OCI-LY3 (cell line): ENCODE measurements around the gene TPGS2.

Experiments used
- H2AFZ ChIP-seq: fragments of 200-600, 300-600 bp; shearing (Covaris generic); 2 replicates; pipeline ENCODE4 v1.6.0; 2014; ENCODE audit warnings: antibody characterized with exemption, low read depth, low read length
- H3K27ac ChIP-seq: fragments of 200-600, 300-600 bp; sonication (generic); 2 replicates; pipeline ENCODE4 v1.5.1; 2014; ENCODE audit warnings: mild to moderate bottlenecking, low read length, moderate library complexity, mixed read lengths
- H3K27me3 ChIP-seq: fragments of 200-600, 300-600 bp; sonication (generic); 2 replicates; pipeline ENCODE4 v1.6.1; 2014; ENCODE audit warnings: low read depth, low read length, mixed read lengths
- H3K36me3 ChIP-seq: fragments of 200-600, 300-600 bp; sonication (generic); replicated peaks from 2 replicates; pipeline ENCODE3; 2014; ENCODE audit warnings: low read depth, low read length, mixed read lengths
- H3K4me1 ChIP-seq: fragments of 300-600, 200-600 bp; sonication (generic); 2 replicates; pipeline ENCODE4 v1.6.1; 2014; ENCODE audit warnings: low read length, mixed read lengths
- H3K4me2 ChIP-seq: fragments of 200-600, 300-600 bp; sonication (generic); 2 replicates; pipeline ENCODE4 v1.6.1; 2014; ENCODE audit warnings: low read length, mixed read lengths
- H3K4me3 ChIP-seq: fragments of 300-600, 200-600 bp; sonication (generic); 2 replicates; pipeline ENCODE4 v1.5.1; 2014; ENCODE audit warnings: antibody characterized with exemption, mild to moderate bottlenecking, low read length, moderate library complexity
- H3K79me2 ChIP-seq: fragments of 300-600, 200-600 bp; shearing (Covaris generic); 2 replicates; pipeline ENCODE4 v1.6.1; 2014; ENCODE audit warnings: mild to moderate bottlenecking, low read length, mixed read lengths
- H3K9ac ChIP-seq: fragments of 300-600, 200-600 bp; shearing (Covaris generic); 2 replicates; pipeline ENCODE4 v1.6.0; 2014; ENCODE audit warnings: mild to moderate bottlenecking, low read length, moderate library complexity
- H3K9me3 ChIP-seq: fragments of 200-600, 300-600 bp; shearing (Covaris generic); 2 replicates; pipeline ENCODE4 v1.6.1; 2014; ENCODE audit warnings: low read length, mixed read lengths; ENCODE audit not compliant: insufficient read depth
- H4K20me1 ChIP-seq: fragments of 200-600, 300-600 bp; sonication (generic); 2 replicates; pipeline ENCODE4 v1.6.1; 2016; ENCODE audit warnings: low read length, mixed read lengths; ENCODE audit not compliant: insufficient read depth
- CTCF ChIP-seq: fragments of 200-600, 300-600 bp; sonication (generic); IDR thresholded peaks from 2 replicates; pipeline ENCODE4 v1.5.1; 2014; ENCODE audit warnings: antibody characterized with exemption, low read length, low read depth
- EZH2phosphoT487 ChIP-seq: fragments of 200-600 bp; shearing (Covaris generic); IDR thresholded peaks from 2 replicates; pipeline ENCODE4 v1.6.1; 2018; ENCODE audit warnings: antibody characterized with exemption, mixed run types, low read depth

TPGS2 gene

GRCh38 chr18:36757081-36757480, 71.7 kb downstream of the TPGS2 start:
- Histone ChIP-seq H3K9me3 (no peaks in the 10 kb centered on the region), H3K4me2 (no peak overlapping the region), H2AFZ (no peak overlapping the region), H3K4me1 (no peaks in the 10 kb centered on the region), H3K27me3 (peaks cover 5% of the 10 kb centered on the region; the same call in 1 of the 2 replicates), H3K27ac (no peak overlapping the region), H3K4me3 (no peak overlapping the region), H3K36me3 (no peaks in the 10 kb centered on the region), H3K9ac (no peak overlapping the region), H3K79me2 (no peaks in the 10 kb centered on the region), H4K20me1 (no peaks in the 10 kb centered on the region)
- TF ChIP-seq EZH2phosphoT487, result no peak
- peak; percentile 55 for TF ChIP-seq CTCF

GRCh38 chr18:36756242-36756641, 72.6 kb downstream of the TPGS2 start:
- Histone ChIP-seq H4K20me1 (no peaks in the 10 kb centered on the region), H3K4me3 (no peak overlapping the region), H3K4me1 (no peaks in the 10 kb centered on the region), H3K4me2 (no peak overlapping the region), H3K9me3 (no peaks in the 10 kb centered on the region), H3K9ac (no peak overlapping the region), H3K27me3 (peaks cover 5% of the 10 kb centered on the region; the same call in 1 of the 2 replicates), H2AFZ (no peak overlapping the region), H3K36me3 (no peaks in the 10 kb centered on the region), H3K79me2 (no peaks in the 10 kb centered on the region), H3K27ac (no peak overlapping the region)
- TF ChIP-seq CTCF (no peak), EZH2phosphoT487 (no peak)

- Histone ChIP-seq H3K4me1 (no peaks in the 10 kb centered on the region), H3K27me3 (peaks cover 5% of the 10 kb centered on the region; the same call in 1 of the 2 replicates), H3K27ac (no peak overlapping the region), H3K4me2 (no peak overlapping the region), H3K9me3 (no peaks in the 10 kb centered on the region), H4K20me1 (no peaks in the 10 kb centered on the region), H2AFZ (no peak overlapping the region), H3K36me3 (no peaks in the 10 kb centered on the region), H3K9ac (no peak overlapping the region), H3K4me3 (no peak overlapping the region), H3K79me2 (no peaks in the 10 kb centered on the region)
- TF ChIP-seq EZH2phosphoT487, result no peak
- no peak for TF ChIP-seq CTCF
These were observed 75.6 kb downstream of the TPGS2 start for GRCh38 chr18:36752929-36753865.

GRCh38 chr18:36745219-36745975, 83.4 kb downstream of the TPGS2 start:
- Histone ChIP-seq H4K20me1 (no peaks in the 10 kb centered on the region), H3K9me3 (no peaks in the 10 kb centered on the region), H3K4me2 (no peak overlapping the region), H3K4me3 (no peak overlapping the region), H3K4me1 (no peaks in the 10 kb centered on the region), H3K27me3 (no peaks in the 10 kb centered on the region), H3K9ac (no peak overlapping the region), H3K27ac (no peak overlapping the region), H3K79me2 (no peaks in the 10 kb centered on the region), H2AFZ (no peak overlapping the region), H3K36me3 (no peaks in the 10 kb centered on the region)
- TF ChIP-seq CTCF (no peak), EZH2phosphoT487 (no peak)
